H1 (cell line): ENCODE data around the gene KRT81.
"Not testable (repeated sequence)": the region's sequence is repeated elsewhere in the genome, so short reads cannot be mapped to it uniquely, and the experiment has no call there.

Experiments
- ATF3 ChIP-seq: IDR thresholded peaks from 2 replicates; pipeline ENCODE4 v1.6.1; 2011; ENCODE audit warnings: low read depth, mild to moderate bottlenecking, low read length; ENCODE audit not compliant: insufficient read depth
- BCL11A ChIP-seq, 2 experiments: IDR thresholded peaks; one replicate each; pipeline ENCODE4 v1.6.1; 2011; ENCODE audit warnings: low read depth in 2 of 2, low read length in 2 of 2, mild to moderate bottlenecking in 2 of 2
- EZH2 ChIP-seq: fragments of 200-600 bp; sonication (generic); IDR thresholded peaks from 2 replicates; pipeline ENCODE4 v1.7.1; 2012; ENCODE audit warnings: low read depth, mild to moderate bottlenecking, moderate library complexity, low read length, inconsistent platforms; ENCODE audit not compliant: severe bottlenecking
- FOSL1 ChIP-seq: IDR thresholded peaks from 2 replicates; pipeline ENCODE4 v1.6.1; 2011; ENCODE audit warnings: mild to moderate bottlenecking, low read depth, low read length, moderate library complexity; ENCODE audit not compliant: insufficient read depth
- MAX ChIP-seq: IDR thresholded peaks from 2 replicates; pipeline ENCODE4 v1.6.1; 2012; ENCODE audit warnings: inconsistent platforms
- POLR2A ChIP-seq, 2 experiments: IDR thresholded peaks; 1 replicate in 1 of 2; 2 replicates in 1 of 2; pipeline ENCODE4 v1.6.1; 2011; ENCODE audit warnings: low read depth in 2 of 2, low read length in 2 of 2, mild to moderate bottlenecking in 2 of 2; ENCODE audit errors: control extremely low read depth in 1 of 2
- POLR2AphosphoS5 ChIP-seq: IDR thresholded peaks from 2 replicates; pipeline ENCODE4 v1.6.1; 2011; ENCODE audit warnings: low read depth, low read length
- RFX5 ChIP-seq: IDR thresholded peaks from 2 replicates; pipeline ENCODE4 v1.6.1; 2011; ENCODE audit warnings: low read depth, low read length, improper control_type of control experiment, borderline replicate concordance
- SIN3A ChIP-seq, 2 experiments: IDR thresholded peaks in 1 of 2; conservative IDR thresholded peaks in 1 of 2; 2 replicates each; pipeline ENCODE4 v1.6.1; 2011 to 2012; ENCODE audit warnings: low read length in 2 of 2, improper control_type of control experiment in 1 of 2, low read depth in 1 of 2, mild to moderate bottlenecking in 1 of 2
- ZNF274 ChIP-seq: IDR thresholded peaks from 2 replicates; pipeline ENCODE4 v1.7.0; 2012; ENCODE audit warnings: low read length, borderline replicate concordance; ENCODE audit errors: extremely low read depth
- TF ChIP-seq, protein P1 (sequence below), 3 experiments: IDR thresholded peaks; 1 replicate in 2 of 3; 2 replicates in 1 of 3; pipeline versions ENCODE4 v1.5.1 to v1.6.1; 2011; ENCODE audit warnings: low read length in 3 of 3, mild to moderate bottlenecking in 3 of 3, inconsistent platforms in 2 of 3, low read depth in 1 of 3, moderate library complexity in 1 of 3; ENCODE audit not compliant: insufficient read depth in 1 of 3; ENCODE audit errors: control extremely low read depth in 1 of 3

GRCh38 chr12:52304941-52305411 is 13.6 kb upstream of the KRT81 start:
- not testable (repeated sequence) for TF ChIP-seq EZH2; POLR2A (IDR thresholded peaks at IDR 0.05; ENCODE audit: control extremely low read depth in 1 of 2, low read depth in 2 of 2, low read length in 2 of 2); MAX; RFX5; ZNF274; ATF3; SIN3A (conservative IDR thresholded peaks at IDR 0.05 in 1 of 2, IDR thresholded peaks at IDR 0.05 in 1 of 2; ENCODE audit: low read depth in 1 of 2, low read length in 2 of 2); BCL11A (IDR thresholded peaks at IDR 0.05; ENCODE audit: low read depth in 2 of 2, low read length in 2 of 2); FOSL1; POLR2AphosphoS5
- TF ChIP-seq, protein P1, sequence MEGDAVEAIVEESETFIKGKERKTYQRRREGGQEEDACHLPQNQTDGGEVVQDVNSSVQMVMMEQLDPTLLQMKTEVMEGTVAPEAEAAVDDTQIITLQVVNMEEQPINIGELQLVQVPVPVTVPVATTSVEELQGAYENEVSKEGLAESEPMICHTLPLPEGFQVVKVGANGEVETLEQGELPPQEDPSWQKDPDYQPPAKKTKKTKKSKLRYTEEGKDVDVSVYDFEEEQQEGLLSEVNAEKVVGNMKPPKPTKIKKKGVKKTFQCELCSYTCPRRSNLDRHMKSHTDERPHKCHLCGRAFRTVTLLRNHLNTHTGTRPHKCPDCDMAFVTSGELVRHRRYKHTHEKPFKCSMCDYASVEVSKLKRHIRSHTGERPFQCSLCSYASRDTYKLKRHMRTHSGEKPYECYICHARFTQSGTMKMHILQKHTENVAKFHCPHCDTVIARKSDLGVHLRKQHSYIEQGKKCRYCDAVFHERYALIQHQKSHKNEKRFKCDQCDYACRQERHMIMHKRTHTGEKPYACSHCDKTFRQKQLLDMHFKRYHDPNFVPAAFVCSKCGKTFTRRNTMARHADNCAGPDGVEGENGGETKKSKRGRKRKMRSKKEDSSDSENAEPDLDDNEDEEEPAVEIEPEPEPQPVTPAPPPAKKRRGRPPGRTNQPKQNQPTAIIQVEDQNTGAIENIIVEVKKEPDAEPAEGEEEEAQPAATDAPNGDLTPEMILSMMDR (IDR thresholded peaks at IDR 0.05; ENCODE audit: control extremely low read depth in 1 of 3, insufficient read depth in 1 of 3, low read depth in 1 of 3, low read length in 3 of 3): not testable (repeated sequence)
